ENCODE data around the gene TBC1D22A.

The TBC1D22A gene

DNA sequence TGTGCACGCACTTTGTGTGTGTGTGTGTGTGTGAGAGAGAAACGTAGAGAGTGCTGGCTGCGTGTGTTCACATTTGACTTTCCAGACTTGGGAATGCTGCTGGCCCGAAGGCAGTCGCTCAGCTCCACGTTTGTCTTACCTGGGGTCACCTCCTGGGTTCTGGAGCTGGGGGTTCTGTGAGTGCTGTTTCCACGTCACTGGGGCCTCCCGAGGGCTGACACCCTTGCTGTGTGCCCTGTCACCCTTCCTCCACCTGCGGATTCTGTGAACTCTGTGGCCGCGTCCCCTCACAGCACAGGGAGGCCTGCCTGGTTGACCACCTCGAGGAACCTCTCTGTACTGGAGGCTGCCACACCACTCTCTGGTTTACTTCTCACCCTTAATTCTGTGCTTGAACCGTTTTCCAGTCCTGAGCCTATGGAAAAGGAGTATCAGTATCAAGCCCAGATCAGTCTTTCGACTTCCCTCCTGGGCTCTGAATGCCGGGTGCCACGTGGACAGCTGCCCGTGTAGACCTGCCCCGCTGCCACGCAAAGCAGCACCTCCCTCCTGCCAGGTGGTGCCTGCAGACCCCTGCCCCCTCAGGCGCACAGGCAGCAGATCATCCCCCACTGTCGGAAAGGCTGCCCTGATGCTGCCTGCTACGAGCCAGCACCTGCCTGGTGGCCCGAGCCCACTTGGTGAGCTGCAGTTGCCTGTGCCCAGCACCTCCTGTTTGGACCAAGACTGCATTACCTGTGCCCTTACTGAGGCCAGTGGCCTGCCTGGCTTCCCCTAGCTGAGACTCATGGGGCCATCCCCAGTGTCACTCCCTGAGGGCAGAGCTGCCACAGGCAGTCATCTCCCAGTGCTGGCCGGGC lies 233.3 kb downstream of the TBC1D22A start:
- DNase-seq = no peak
- no peak for ATAC-seq

DNA sequence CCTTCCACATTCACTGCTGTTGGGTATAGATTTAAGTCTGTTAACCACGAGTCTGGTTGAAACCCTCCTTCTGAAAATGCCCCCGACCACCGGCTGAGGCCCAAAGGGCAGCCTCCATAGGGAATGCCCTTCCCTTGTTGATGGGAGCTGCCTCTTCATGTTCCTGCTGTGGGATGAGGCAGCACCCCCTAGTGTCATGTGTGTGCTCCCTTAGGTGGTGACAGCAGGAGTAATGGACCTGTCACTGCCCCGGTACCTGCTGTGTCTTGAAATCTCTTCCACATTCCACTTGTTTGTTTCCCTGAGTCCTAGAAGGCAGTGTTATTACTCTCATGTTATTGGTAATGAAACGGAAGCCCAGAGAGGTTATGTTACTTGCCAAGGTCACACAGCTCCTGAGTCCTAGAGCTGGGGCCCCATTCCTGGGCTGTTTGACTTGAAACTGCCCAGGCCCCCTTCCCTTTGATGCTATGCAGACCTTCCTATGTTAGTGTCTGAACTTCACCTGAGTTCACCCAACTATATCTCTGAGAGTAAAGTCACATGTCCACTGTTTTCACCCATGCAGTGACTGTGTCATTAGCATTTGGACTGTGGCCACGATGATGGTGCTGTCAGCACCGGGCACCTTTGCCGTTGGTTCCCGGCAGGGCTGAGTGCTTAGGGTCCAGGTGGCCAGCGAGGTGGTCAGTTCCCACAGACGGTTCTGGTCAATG lies 234.3 kb downstream of the TBC1D22A start:
- ATAC-seq (no peak), DNase-seq (no peak)

DNA sequence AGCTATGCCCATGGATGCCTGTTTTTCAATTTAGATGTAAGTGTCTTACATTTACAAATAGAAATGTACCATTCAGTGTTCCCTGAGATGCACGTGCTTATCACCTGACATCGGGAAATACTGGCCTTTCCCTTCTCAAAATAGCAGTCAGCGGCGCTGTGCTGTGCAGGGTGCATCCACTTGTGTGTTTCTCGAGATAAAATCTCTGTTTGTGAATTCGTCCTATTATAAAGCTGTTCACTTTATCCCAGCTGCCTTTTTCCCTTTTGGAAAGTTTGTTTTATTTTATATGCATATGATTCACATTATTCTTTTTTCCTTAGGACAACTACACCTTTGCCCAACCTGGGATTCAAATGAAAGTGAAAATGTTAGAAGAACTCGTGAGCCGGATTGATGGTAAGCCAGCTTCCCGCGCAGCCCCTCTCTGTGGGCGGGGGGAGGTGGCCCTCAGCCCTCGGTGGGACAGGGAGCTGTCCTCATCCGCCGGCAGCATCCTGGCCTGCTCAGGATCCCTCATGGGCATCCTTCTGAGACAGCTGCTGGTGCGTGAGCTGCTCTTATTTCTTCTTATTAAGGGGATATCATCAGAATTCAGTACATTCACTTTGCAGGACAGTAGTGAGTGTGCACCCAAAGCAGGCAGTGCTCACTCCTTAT lies 235.0 kb downstream of the TBC1D22A start:
- ATAC-seq (no peak), DNase-seq (no peak)

DNA sequence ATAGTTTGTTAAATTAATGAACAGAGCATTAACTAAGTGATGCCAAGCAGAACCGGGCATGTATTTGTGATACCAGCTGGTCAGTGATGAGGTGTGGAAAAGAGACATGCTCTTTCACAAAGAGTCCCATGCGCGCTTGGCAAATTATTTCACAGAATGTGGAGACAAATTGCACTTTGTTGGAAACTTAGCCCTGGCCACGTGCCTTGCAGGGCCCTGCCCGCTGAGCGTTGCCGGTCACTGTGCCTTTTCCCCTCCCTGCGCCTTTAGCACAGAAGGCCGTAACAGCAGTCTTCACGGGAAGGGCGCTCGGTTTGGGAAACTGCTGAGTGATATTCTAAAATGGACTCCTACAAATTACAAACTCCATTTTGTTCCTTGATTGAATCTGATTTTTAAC lies 235.9 kb downstream of the TBC1D22A start:
- DNase-seq (no peak), ATAC-seq (no peak)

DNA sequence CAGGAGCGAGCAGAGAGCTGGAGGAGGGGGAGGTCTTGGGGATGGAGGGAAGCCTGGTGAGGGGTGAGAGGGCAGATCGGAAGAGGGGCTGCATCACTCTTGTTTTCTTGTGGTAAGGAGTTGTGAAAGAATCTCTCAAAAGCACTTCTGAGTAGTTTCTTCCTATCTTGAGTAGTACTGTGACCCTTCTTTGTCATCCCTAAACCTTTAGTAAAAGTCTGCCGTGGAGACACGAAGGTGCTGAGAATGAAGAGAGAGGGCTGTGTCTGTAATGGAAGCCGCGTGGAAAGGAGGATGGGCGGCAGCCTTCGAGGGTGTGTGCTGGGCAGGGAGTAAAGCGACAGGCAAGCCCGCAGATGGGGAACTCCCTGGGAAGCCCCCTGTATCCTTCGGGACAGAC lies 237.8 kb downstream of the TBC1D22A start:
- no peak for ATAC-seq

DNA sequence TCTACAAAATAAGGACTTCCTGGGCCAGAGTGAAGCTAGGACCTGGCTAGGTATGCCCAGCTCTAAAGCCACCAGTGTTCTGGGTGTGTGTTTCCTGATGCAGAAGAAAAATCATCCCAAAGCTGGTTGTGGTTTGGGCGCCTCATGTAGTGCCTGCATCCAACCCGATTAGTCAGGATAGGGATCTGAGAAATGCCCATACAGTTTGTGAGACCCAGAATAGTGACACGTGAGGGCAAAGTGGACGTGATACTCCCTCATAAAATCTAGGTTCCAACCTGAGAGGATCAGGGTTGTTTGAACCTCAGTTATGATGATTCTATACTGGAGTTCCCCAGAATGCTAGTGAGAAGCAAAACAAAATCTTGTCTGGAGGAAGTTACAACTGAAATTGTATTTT lies 238.4 kb downstream of the TBC1D22A start:
- ATAC-seq (no peak), DNase-seq (no peak)

More for the DNA sequence above, 237.8 kb downstream of the TBC1D22A start:
- no peak for DNase-seq

DNA sequence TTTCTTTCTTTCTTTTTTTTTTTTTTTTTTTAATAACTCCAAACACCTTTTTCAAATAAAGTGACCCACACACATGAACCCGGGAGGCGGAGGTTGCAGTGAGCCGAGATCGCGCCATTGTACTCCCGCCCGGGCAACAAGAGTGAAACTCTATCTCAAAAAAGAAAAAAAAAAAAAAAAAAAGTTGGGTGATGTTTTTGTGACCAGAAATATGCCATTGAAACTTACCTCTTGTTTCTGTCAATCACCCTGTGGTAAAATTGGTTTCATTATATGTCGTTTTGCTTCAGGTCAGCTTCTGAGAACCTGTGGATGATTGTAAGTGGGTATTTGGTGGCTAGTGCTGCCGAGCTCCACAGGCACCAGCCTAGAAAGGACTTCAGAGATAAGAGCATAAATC lies 238.8 kb downstream of the TBC1D22A start:
- DNase-seq = no peak
- ATAC-seq = no peak

DNA sequence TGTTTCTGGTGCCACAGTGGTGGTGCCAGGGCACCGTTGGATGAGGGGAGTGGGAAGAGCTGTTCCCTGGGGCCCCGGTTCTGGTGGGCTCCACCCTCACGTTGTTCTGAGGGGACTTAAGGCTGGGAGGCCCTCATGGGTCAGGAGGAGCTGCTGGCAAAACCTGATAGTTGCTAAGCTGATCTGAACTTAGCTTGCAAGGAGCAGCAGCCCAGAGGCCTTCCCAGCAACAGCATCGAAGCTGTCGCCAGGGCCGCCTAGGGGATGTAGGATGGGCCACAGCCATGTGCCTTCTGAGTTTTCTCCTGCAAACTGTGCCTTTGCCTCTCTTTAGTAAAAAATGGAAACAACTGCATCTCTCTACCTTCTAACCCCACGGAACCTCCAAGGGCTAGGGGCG lies 240.2 kb downstream of the TBC1D22A start:
- DNase-seq (no peak), ATAC-seq (no peak)

DNA sequence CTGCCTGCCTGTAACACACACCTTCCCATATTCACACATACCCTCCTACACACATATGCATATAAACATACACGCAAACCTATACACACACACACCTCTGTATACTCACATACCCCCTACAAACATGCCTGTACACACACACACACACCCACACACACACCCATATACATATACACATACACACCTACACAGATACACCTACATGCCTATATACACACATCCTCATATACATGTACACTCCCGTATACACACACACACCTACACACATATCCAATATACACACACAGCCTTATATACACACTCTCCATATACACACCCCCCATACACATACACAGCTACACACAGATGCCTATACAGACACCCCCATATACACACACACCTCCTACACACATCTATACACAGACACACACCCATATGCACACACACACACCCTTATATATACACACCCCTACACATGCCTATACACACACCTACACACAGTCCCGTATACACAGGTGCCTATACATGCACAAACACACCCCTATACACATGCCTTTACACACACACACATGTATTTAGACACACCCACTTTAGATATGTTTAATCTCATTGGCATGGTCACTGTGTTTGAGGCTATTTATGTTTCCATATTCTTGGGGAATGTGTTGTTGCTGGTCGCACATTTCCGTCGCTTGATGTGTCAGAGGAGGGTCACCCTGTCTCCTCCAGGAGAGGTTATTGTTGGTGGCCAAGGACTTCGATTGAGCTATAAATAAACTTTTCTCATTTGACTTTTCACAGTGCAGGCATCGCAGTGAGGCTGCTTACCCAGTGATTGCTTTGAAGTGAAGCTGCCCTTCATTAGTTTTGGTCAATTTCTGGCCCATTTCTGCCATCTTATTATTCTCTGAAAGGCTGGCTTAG lies 243.3 kb downstream of the TBC1D22A start:
- DNase-seq (no peak), ATAC-seq (no peak)

DNA sequence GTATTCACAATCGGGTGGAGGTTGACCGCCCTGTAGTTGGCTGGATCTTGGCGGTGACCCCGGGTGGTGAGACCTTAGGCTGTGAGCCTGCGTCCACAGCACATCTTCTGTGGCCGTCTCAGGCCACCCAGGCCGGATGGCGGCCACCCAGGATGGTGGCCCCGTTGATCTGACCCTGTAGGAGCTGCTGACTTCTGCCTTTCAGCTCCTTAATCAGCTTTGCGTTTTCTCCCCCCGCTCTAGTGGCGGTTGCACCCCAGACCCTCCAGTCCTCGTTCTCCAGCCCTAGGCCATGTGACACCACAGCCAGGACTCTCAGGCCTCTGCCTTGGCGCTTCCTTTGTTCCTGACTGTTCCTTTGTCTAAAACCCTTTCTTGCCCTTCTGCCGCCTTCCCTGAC lies 244.0 kb downstream of the TBC1D22A start:
- no peak for ATAC-seq
- no peak for DNase-seq

DNA sequence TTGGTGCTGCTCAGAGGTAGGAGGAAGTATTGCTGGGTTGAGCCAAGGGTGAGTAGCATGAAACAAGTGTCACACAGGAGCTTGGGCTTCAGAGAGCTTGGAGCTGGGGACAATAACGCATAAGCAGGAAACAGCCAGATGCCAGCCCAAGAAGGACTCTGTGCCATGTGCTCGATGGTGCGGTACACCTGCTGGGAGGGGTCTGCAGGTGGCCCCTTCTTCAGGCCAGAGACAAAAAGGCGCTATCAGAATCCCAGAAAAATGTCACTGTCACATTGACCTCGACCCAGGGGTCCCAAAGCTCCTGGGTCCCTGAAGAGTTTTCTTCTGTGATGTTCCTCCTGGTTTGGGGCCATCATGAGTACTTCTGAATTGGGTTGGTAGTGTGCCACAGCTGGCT lies 244.4 kb downstream of the TBC1D22A start:
- no peak for ATAC-seq
- DNase-seq = no peak

DNA sequence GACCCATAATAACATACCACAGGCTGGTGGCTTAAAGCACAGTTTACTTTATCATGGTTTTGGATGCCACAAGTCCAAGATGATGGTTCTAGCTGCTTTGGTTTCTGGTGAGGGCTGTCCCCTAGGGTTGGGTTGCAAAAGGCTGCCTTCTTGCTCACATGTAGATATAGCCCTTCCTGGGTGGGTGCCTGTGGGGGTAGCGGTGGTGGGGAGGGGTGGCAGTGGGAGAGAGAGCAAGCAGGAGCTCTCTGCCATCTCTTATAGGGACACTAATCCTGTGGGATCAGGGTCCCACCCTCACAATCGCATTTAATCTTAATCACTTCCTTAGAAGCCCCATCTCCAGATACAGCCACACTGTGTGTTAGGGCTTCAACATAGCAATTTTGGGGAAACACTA lies 245.0 kb downstream of the TBC1D22A start:
- DNase-seq (no peak), ATAC-seq (no peak)

DNA sequence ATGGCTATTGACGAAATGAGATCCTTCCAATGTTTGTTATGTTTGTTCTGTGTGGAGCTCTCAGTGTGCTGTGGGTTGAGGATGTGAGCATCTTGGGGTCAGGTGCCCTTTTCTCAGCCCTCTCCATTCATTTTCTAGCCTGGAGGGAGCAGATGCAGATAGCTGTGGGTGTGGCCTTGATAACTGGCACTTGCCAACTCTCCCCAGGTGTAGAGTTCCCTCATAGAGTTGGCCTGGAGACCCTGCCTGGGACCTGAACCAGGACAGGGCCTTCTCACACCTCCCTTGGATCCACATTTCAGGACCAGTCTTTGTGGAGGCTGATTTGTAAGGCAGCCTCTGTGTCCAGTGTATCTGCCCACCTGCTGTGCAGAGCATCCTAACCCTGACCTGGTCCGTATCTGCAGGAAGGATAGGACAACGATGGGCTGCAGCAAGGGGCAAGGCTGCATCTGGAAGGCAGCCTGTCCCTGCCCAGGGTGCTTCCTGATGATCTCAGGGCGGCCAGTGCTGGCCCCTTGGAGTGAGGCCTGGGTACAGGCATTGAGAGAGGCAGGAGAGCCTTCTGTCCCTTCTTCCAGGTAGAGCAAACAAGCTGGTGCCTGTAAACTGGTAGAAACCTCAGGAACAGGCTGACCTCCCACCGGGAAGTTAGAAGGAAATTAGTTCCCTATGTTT lies 245.9 kb downstream of the TBC1D22A start:
- ATAC-seq (no peak), DNase-seq (no peak)

DNA sequence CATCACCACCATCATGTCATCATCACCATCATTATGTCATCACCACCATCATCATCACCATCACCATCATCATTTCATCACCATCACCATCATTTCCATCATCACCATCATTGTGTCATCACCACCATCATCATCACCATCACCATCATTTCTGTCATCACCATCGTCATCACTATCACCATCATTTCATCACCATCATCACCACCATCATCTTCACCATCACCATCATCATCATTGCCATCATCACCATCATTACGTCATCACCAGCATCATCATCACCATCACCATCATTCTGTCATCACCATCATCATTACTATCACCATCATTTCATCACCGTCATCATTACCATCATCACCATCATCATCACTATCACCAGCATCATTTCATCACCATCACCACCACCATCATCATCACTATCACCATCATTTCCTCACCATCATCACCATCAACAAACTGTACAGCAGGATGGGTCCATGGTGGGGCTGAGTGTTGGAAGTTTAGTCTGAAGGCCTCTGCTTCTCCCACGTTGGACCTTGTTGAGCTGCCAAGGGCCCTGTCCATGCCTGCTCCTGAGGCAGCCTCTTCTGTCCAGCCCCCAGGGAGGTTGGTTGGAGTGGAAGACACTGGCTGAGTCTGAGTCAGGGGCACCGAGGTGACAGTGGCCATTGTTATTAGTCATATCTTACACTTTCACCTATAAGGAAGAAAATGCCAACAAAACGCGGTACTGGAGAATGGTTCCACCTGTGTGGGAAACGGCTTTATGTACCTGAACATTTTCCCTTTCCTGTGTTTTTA lies 247.1 kb downstream of the TBC1D22A start:
- peak; percentile 9 for ATAC-seq
- DNase-seq = no peak

DNA sequence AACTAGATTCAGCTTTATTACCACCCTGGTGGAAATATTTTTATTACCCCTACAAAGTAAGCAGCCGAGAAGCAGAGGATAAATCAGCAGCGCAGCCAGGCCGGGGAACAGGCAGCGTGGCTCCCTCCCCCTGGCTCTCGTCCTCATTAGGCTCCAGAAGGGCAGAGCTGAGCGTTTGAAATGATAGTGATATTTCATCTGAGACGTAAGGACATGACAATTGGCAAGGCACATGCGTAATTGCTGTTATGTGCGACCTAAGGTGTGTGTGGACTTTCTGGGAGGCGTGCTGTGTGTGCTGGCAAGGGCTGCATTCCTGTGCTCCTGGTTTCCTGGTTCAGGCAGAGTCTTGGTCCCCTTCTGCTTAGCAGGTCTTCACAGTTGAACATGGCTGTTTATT lies 247.8 kb downstream of the TBC1D22A start:
- ATAC-seq = no peak

DNA sequence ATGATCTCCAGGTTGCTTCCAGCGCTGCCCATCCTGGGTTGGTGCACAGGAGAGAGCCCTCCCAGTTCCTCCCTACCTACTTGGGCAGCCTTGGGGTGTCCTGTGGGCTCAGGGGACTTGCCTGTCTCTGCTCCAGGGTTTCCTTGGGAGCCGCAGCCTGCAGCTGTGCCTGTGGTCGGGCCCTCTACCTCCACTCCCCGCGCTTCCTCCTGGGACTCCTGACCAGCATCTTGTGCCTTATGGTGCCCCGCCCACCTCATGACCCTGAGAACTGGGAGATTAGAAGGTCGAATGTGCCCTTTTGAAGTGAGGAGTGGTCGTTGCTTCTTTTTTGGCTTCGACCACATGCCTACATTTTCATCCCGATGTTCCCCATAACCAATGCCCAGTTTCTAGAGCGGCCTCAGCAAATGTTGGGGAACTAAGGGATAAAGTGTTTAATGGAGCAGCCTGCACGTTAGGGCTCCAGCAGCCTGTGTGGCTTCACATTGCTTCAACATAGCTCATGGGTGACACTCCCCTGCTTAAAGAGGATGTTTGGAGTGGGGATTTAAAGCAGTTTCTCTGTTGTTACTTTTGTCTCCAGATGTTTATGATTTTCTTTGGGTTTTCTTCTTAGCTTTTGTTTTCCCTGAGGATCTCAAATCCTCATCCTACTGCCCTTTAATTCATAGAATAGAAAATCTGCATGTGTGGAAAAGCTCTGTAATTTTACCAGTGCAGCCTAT lies 248.8 kb downstream of the TBC1D22A start:
- DNase-seq = no peak
- no peak for ATAC-seq

More for the DNA sequence above, 247.8 kb downstream of the TBC1D22A start:
- no peak for DNase-seq

DNA sequence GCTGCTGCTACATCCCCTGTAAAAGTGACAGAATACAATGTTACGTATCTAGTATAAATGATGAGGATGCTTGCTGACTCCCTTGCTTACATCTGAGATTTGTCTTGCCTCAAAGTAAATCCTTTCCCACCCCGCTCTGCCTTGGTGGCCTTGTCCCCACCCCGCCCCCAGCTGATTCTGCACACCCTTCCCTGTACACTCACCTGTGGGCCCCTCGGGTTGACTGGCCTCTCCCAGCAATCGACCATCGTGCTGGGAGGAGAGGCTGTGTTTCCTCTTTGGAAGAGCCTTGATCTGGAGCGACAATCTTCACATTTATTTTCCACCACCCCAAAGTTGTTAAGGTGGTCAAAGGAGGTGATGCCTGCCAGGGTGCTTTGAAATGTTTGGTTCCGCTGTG lies 249.4 kb downstream of the TBC1D22A start:
- no peak for ATAC-seq
- no peak for DNase-seq

DNA sequence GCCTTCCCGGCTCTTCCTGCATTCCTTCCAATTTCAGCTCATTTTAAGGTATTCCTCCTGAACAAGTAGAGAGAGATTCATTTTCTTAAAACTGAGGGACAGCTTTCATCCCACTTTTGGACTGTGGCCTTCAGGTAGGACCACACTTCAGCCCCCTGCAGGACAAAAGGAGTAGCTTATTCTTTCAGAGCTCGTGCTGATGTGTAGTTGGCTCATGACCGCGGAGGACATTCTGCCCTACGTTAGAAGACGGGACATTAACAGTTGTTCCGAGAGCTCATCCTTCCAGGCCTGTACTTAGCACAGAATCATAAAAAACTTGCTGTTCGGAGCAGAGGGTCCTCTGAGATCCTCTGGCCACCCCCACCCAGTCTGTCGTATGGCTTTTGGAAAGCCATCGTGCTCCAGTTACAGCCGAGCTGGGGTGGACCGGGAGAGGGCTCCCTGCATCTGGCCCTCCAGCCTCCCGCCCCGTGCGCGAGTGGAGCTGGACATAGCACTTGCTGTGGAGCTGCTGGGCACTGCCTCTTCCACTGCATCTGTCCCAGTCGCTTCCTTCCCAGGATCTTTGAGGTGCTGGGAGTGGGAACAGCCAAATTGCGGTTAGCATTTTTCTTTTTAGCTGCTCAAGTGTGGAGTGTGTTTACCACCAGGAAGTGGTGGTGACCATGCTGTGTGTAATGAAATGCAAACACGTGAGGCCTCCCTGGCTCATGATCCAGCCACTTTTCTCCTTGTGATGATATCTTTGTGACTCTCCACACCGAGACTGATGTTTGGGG lies 250.3 kb downstream of the TBC1D22A start:
- no peak for DNase-seq
- no peak for ATAC-seq
